Measurements from ENCODE around the gene ZNRF2.
"Not testable (repeated sequence)": the region's sequence is repeated elsewhere in the genome, so short reads cannot be mapped to it uniquely, and the experiment has no call there.

The ZNRF2 gene

GRCh38 chr7:30365621-30366020, 81.2 kb downstream of the ZNRF2 start:
- DNase-seq, result no peak

GRCh38 chr7:30366606-30367005, 82.2 kb downstream of the ZNRF2 start:
- no peak for DNase-seq

GRCh38 chr7:30367561-30367960, 83.2 kb downstream of the ZNRF2 start:
- DNase-seq, result no peak

- no peak for DNase-seq
Measured at GRCh38 chr7:30369879-30370278, 85.5 kb downstream of the ZNRF2 start.

- no peak for DNase-seq
Measured at GRCh38 chr7:30371321-30371720, 86.9 kb downstream of the ZNRF2 start.

- no peak for DNase-seq
Measured at GRCh38 chr7:30378275-30378674, 93.9 kb downstream of the ZNRF2 start.

GRCh38 chr7:30379131-30379530, 94.7 kb downstream of the ZNRF2 start:
- no peak for DNase-seq

- DNase-seq, result no peak
Measured at GRCh38 chr7:30379741-30380140, 95.3 kb downstream of the ZNRF2 start.

GRCh38 chr7:30380294-30380693, 95.9 kb downstream of the ZNRF2 start:
- DNase-seq, result no peak

- not testable (repeated sequence) for DNase-seq
Measured at GRCh38 chr7:30380824-30381223, 96.4 kb downstream of the ZNRF2 start.

- no peak for DNase-seq
Measured at GRCh38 chr7:30382607-30383006, 98.2 kb downstream of the ZNRF2 start.

- DNase-seq, result no peak
Measured at GRCh38 chr7:30389791-30390190, 105.4 kb downstream of the ZNRF2 start.

- DNase-seq, result no peak
Measured at GRCh38 chr7:30390736-30391636, 106.6 kb downstream of the ZNRF2 start.

GRCh38 chr7:30391806-30392205, 107.4 kb downstream of the ZNRF2 start:
- no peak for DNase-seq

GRCh38 chr7:30395676-30396075, 111.3 kb downstream of the ZNRF2 start:
- DNase-seq, result no peak

GRCh38 chr7:30396389-30396788, 112.0 kb downstream of the ZNRF2 start:
- no peak for DNase-seq

GRCh38 chr7:30403477-30403876, 119.1 kb downstream of the ZNRF2 start:
- no peak for DNase-seq

- DNase-seq, result no peak
Measured at GRCh38 chr7:30405179-30405578, 120.8 kb downstream of the ZNRF2 start.

- DNase-seq, result no peak
Measured at GRCh38 chr7:30406664-30407425, 122.4 kb downstream of the ZNRF2 start.

- no peak for DNase-seq
Measured at GRCh38 chr7:30411173-30411572, 126.8 kb downstream of the ZNRF2 start.

GRCh38 chr7:30411897-30412296, 127.5 kb downstream of the ZNRF2 start:
- no peak for DNase-seq

GRCh38 chr7:30412782-30413504, 128.5 kb downstream of the ZNRF2 start:
- DNase-seq, result no peak

- DNase-seq, result no peak
Measured at GRCh38 chr7:30413864-30414263, 129.5 kb downstream of the ZNRF2 start.

Measured in CD4-positive, alpha-beta T cell treated with Interferon gamma for 1 hour (primary cell).